ENCODE measurements around the gene BRAF.
"Not testable (repeated sequence)": the region's sequence is repeated elsewhere in the genome, so short reads cannot be mapped to it uniquely, and the experiment has no call there.

BRAF gene

GRCh38 chr7:140924821-140925421 is at the start of gene BRAF:
Gene BRAF (minus strand): TSS chr7:140924929. CDS start chr7:140924703, 226 bp downstream.
- DNase-seq (ENCODE audit: low read depth in 2 of 2): peak; percentile 84 to 87

GRCh38 chr7:140972876-140973829 is 48.4 kb upstream of the BRAF start:
- DNase-seq (ENCODE audit: low read depth in 2 of 2): no peak

GRCh38 chr7:140972344-140972743 is 47.6 kb upstream of the BRAF start:
- no peak for DNase-seq (ENCODE audit: low read depth in 2 of 2)

GRCh38 chr7:140967438-140967837 is 42.7 kb upstream of the BRAF start:
- DNase-seq (ENCODE audit: low read depth in 2 of 2): no peak

- DNase-seq (ENCODE audit: low read depth in 2 of 2): no peak
These were observed 42.0 kb upstream of the BRAF start for GRCh38 chr7:140966561-140967233.

- no peak for DNase-seq (ENCODE audit: low read depth in 2 of 2)
These were observed 36.4 kb upstream of the BRAF start for GRCh38 chr7:140961117-140961516.

- not testable (repeated sequence) for DNase-seq (ENCODE audit: low read depth in 2 of 2)
These were observed 32.3 kb upstream of the BRAF start for GRCh38 chr7:140956997-140957396.

- no peak for DNase-seq (ENCODE audit: low read depth in 2 of 2)
These were observed 21.2 kb upstream of the BRAF start for GRCh38 chr7:140945940-140946339.

GRCh38 chr7:140942242-140942641 is 17.5 kb upstream of the BRAF start:
- DNase-seq (ENCODE audit: low read depth in 2 of 2): not testable (repeated sequence)

GRCh38 chr7:140940898-140941297 is 16.2 kb upstream of the BRAF start:
- no peak for DNase-seq (ENCODE audit: low read depth in 2 of 2)

- no peak for DNase-seq (ENCODE audit: low read depth in 2 of 2)
These were observed 13.1 kb upstream of the BRAF start for GRCh38 chr7:140937702-140938264.

GRCh38 chr7:140928491-140929309 is 4.0 kb upstream of the BRAF start:
- no peak for DNase-seq (ENCODE audit: low read depth in 2 of 2)

GRCh38 chr7:140927945-140928344 is 3.2 kb upstream of the BRAF start:
- not testable (repeated sequence) for DNase-seq (ENCODE audit: low read depth in 2 of 2)

- DNase-seq (ENCODE audit: low read depth in 2 of 2): no peak
These were observed 2.6 kb upstream of the BRAF start for GRCh38 chr7:140927351-140927750.

- no peak for DNase-seq (ENCODE audit: low read depth in 2 of 2)
These were observed 1.5 kb upstream of the BRAF start for GRCh38 chr7:140926021-140926817.

- peak; percentile 46 to 58 for DNase-seq (ENCODE audit: low read depth in 2 of 2)
These were observed 509 bp downstream of the BRAF start for GRCh38 chr7:140924019-140924820.

GRCh38 chr7:140923358-140924006 is 1.2 kb downstream of the BRAF start:
- no peak for DNase-seq (ENCODE audit: low read depth in 2 of 2)

GRCh38 chr7:140922741-140923345 is 1.9 kb downstream of the BRAF start:
- DNase-seq (ENCODE audit: low read depth in 2 of 2): no peak

- no peak for DNase-seq (ENCODE audit: low read depth in 2 of 2)
These were observed 4.0 kb downstream of the BRAF start for GRCh38 chr7:140920745-140921144.
